ENCODE data around the gene MAML2. TPM values are rescaled to one million over a fixed set of nuclear protein-coding genes. Genes with fewer than 3 reads are reported as not detected.
"Not testable (repeated sequence)": the region's sequence is repeated elsewhere in the genome, so short reads cannot be mapped to it uniquely, and the experiment has no call there.

The MAML2 gene
- total RNA-seq, 1 experiment from 2014 or later: 0.11 TPM

- H3K36me3 ChIP-seq (ENCODE audit: insufficient read depth, low read length): no peaks in the 10 kb centered on the region
- no peaks in the 10 kb centered on the region for H3K27me3 ChIP-seq (ENCODE audit: low read length)
- no peaks in the 10 kb centered on the region for H4K20me1 ChIP-seq (ENCODE audit: insufficient read depth, low read depth, low read length)
- no peaks in the 10 kb centered on the region for H3K79me2 ChIP-seq (ENCODE audit: low read length)
- no peak overlapping the region for H2AFZ ChIP-seq (ENCODE audit: low read length)
- no peak for DNase-seq
- no peak overlapping the region for H3K4me3 ChIP-seq (ENCODE audit: low read length)
- H3K9me2 ChIP-seq (replicated peaks; ENCODE audit: insufficient read depth, low read length): no peaks in the 10 kb centered on the region
- H3K9ac ChIP-seq (ENCODE audit: low read length): no peak overlapping the region
- H3K4me1 ChIP-seq (ENCODE audit: low read length): peaks cover 12% of the 10 kb centered on the region
- no peak overlapping the region for H3K27ac ChIP-seq (ENCODE audit: low read length)
- H3K4me2 ChIP-seq (ENCODE audit: low read depth, low read length, poor library complexity, severe bottlenecking): no peak overlapping the region
- H3K9me3 ChIP-seq (ENCODE audit: low read length): no peaks in the 10 kb centered on the region
Measured at GRCh38 chr11:96187822-96188221, 155.2 kb downstream of the MAML2 start.

DNA sequence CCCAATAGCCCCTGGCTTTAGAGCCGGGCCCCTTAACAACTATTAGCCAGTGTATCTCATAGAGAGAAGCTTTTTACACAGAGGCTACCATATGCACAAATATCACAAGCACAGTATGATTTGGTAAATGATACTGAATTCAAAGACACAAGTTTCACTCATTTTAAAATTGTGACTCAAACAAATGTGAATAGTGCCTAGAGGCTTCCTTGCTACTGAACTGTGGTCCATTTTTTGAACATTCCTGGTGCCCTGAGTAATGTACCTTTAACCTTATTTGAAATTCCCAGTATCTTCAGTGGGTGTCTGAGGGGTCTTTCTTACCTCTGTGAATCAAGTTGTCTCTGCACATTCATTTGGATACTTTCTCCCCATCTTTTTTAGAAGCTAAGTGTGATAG, 156.2 kb downstream of the MAML2 start:
- Histone ChIP-seq H3K4me3 (ENCODE audit: low read length) (no peak overlapping the region), H3K79me2 (ENCODE audit: low read length) (no peaks in the 10 kb centered on the region), H3K9ac (ENCODE audit: low read length) (no peak overlapping the region), H3K36me3 (ENCODE audit: insufficient read depth, low read length) (no peaks in the 10 kb centered on the region), H3K27ac (ENCODE audit: low read length) (no peak overlapping the region), H4K20me1 (ENCODE audit: insufficient read depth, low read depth, low read length) (no peaks in the 10 kb centered on the region), H3K27me3 (ENCODE audit: low read length) (no peaks in the 10 kb centered on the region), H3K9me3 (ENCODE audit: low read length) (no peaks in the 10 kb centered on the region), H3K4me1 (ENCODE audit: low read length) (peaks cover 12% of the 10 kb centered on the region), H3K9me2 (replicated peaks; ENCODE audit: insufficient read depth, low read length) (no peaks in the 10 kb centered on the region), H2AFZ (ENCODE audit: low read length) (no peak overlapping the region), H3K4me2 (ENCODE audit: low read depth, low read length, poor library complexity, severe bottlenecking) (no peak overlapping the region)
- DNase-seq: no peak

- Histone ChIP-seq H4K20me1 (ENCODE audit: insufficient read depth, low read depth, low read length) (no peaks in the 10 kb centered on the region), H2AFZ (ENCODE audit: low read length) (no peak overlapping the region), H3K27me3 (ENCODE audit: low read length) (no peaks in the 10 kb centered on the region), H3K9ac (ENCODE audit: low read length) (no peak overlapping the region), H3K9me3 (ENCODE audit: low read length) (no peaks in the 10 kb centered on the region), H3K4me3 (ENCODE audit: low read length) (no peak overlapping the region), H3K4me1 (ENCODE audit: low read length) (peaks cover 12% of the 10 kb centered on the region), H3K36me3 (ENCODE audit: insufficient read depth, low read length) (no peaks in the 10 kb centered on the region), H3K27ac (ENCODE audit: low read length) (no peak overlapping the region), H3K9me2 (replicated peaks; ENCODE audit: insufficient read depth, low read length) (no peaks in the 10 kb centered on the region), H3K4me2 (ENCODE audit: low read depth, low read length, poor library complexity, severe bottlenecking) (peak overlapping the region; percentile 3), H3K79me2 (ENCODE audit: low read length) (no peaks in the 10 kb centered on the region)
- DNase-seq: peak; percentile 65
Measured at GRCh38 chr11:96185220-96185768, 157.7 kb downstream of the MAML2 start.

GRCh38 chr11:96180937-96181336, 162.1 kb downstream of the MAML2 start:
- not testable (repeated sequence) for H3K27me3 ChIP-seq (ENCODE audit: low read length); H3K79me2 ChIP-seq (ENCODE audit: low read length); H3K27ac ChIP-seq (ENCODE audit: low read length); H4K20me1 ChIP-seq (ENCODE audit: insufficient read depth, low read depth, low read length); H3K9ac ChIP-seq (ENCODE audit: low read length); H2AFZ ChIP-seq (ENCODE audit: low read length); H3K4me2 ChIP-seq (ENCODE audit: low read depth, low read length, poor library complexity, severe bottlenecking); DNase-seq; H3K4me3 ChIP-seq (ENCODE audit: low read length); H3K9me3 ChIP-seq (ENCODE audit: low read length); H3K36me3 ChIP-seq (ENCODE audit: insufficient read depth, low read length); H3K9me2 ChIP-seq (replicated peaks; ENCODE audit: insufficient read depth, low read length)
- peaks cover 12% of the 10 kb centered on the region for H3K4me1 ChIP-seq (ENCODE audit: low read length)

DNA sequence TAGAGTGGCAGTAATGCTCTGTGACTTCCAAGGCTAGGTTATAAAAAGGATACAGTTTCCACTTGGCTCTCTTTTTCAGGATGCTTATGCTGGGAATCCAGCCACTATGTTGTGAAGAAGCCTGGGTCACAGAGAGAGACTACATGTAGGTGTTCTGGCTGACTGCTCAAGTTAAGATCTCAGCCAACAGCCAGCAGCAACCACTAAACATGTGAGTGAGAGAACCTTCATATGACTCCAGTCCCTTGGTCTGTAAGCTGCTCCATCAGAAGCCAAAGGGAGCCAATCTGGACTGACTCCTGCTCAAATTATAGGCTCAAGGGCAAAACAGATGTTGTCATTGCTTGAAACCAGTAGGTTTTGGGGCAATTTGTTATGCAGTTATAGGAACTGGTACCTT, 162.7 kb downstream of the MAML2 start:
- Histone ChIP-seq H2AFZ (ENCODE audit: low read length) (no peak overlapping the region), H3K4me3 (ENCODE audit: low read length) (no peak overlapping the region), H3K27ac (ENCODE audit: low read length) (no peak overlapping the region), H3K36me3 (ENCODE audit: insufficient read depth, low read length) (no peaks in the 10 kb centered on the region), H3K9me2 (replicated peaks; ENCODE audit: insufficient read depth, low read length) (no peaks in the 10 kb centered on the region), H3K9ac (ENCODE audit: low read length) (no peak overlapping the region), H3K9me3 (ENCODE audit: low read length) (no peaks in the 10 kb centered on the region), H3K4me2 (ENCODE audit: low read depth, low read length, poor library complexity, severe bottlenecking) (no peak overlapping the region), H3K27me3 (ENCODE audit: low read length) (no peaks in the 10 kb centered on the region), H3K4me1 (ENCODE audit: low read length) (peaks cover 6% of the 10 kb centered on the region), H4K20me1 (ENCODE audit: insufficient read depth, low read depth, low read length) (no peaks in the 10 kb centered on the region), H3K79me2 (ENCODE audit: low read length) (no peaks in the 10 kb centered on the region)
- no peak for DNase-seq

- Histone ChIP-seq H3K4me3 (ENCODE audit: low read length) (no peak overlapping the region), H3K4me2 (ENCODE audit: low read depth, low read length, poor library complexity, severe bottlenecking) (no peak overlapping the region), H2AFZ (ENCODE audit: low read length) (no peak overlapping the region), H3K9me2 (replicated peaks; ENCODE audit: insufficient read depth, low read length) (no peaks in the 10 kb centered on the region), H4K20me1 (ENCODE audit: insufficient read depth, low read depth, low read length) (no peaks in the 10 kb centered on the region), H3K9ac (ENCODE audit: low read length) (no peak overlapping the region), H3K27ac (ENCODE audit: low read length) (no peak overlapping the region), H3K4me1 (ENCODE audit: low read length) (peaks cover 1% of the 10 kb centered on the region), H3K79me2 (ENCODE audit: low read length) (no peaks in the 10 kb centered on the region), H3K9me3 (ENCODE audit: low read length) (no peaks in the 10 kb centered on the region), H3K36me3 (ENCODE audit: insufficient read depth, low read length) (no peaks in the 10 kb centered on the region), H3K27me3 (ENCODE audit: low read length) (no peaks in the 10 kb centered on the region)
- no peak for DNase-seq
Measured at GRCh38 chr11:96179905-96180304, 163.1 kb downstream of the MAML2 start.

GRCh38 chr11:96178887-96179279, 164.1 kb downstream of the MAML2 start:
- no peak overlapping the region for H3K4me2 ChIP-seq (ENCODE audit: low read depth, low read length, poor library complexity, severe bottlenecking)
- H3K9me3 ChIP-seq (ENCODE audit: low read length): no peaks in the 10 kb centered on the region
- no peaks in the 10 kb centered on the region for H3K9me2 ChIP-seq (replicated peaks; ENCODE audit: insufficient read depth, low read length)
- no peak overlapping the region for H3K9ac ChIP-seq (ENCODE audit: low read length)
- no peaks in the 10 kb centered on the region for H3K27me3 ChIP-seq (ENCODE audit: low read length)
- H3K4me3 ChIP-seq (ENCODE audit: low read length): no peak overlapping the region
- H3K4me1 ChIP-seq (ENCODE audit: low read length): no peaks in the 10 kb centered on the region
- H3K79me2 ChIP-seq (ENCODE audit: low read length): no peaks in the 10 kb centered on the region
- no peak overlapping the region for H3K27ac ChIP-seq (ENCODE audit: low read length)
- no peak for DNase-seq
- no peaks in the 10 kb centered on the region for H3K36me3 ChIP-seq (ENCODE audit: insufficient read depth, low read length)
- H2AFZ ChIP-seq (ENCODE audit: low read length): no peak overlapping the region
- no peaks in the 10 kb centered on the region for H4K20me1 ChIP-seq (ENCODE audit: insufficient read depth, low read depth, low read length)

- Histone ChIP-seq H3K27me3 (ENCODE audit: low read length) (no peaks in the 10 kb centered on the region), H4K20me1 (ENCODE audit: insufficient read depth, low read depth, low read length) (no peaks in the 10 kb centered on the region), H3K9ac (ENCODE audit: low read length) (no peak overlapping the region), H3K79me2 (ENCODE audit: low read length) (no peaks in the 10 kb centered on the region), H3K9me3 (ENCODE audit: low read length) (no peaks in the 10 kb centered on the region), H3K4me2 (ENCODE audit: low read depth, low read length, poor library complexity, severe bottlenecking) (no peak overlapping the region), H3K4me1 (ENCODE audit: low read length) (no peaks in the 10 kb centered on the region), H2AFZ (ENCODE audit: low read length) (no peak overlapping the region), H3K27ac (ENCODE audit: low read length) (no peak overlapping the region), H3K9me2 (replicated peaks; ENCODE audit: insufficient read depth, low read length) (no peaks in the 10 kb centered on the region), H3K4me3 (ENCODE audit: low read length) (no peak overlapping the region), H3K36me3 (ENCODE audit: insufficient read depth, low read length) (no peaks in the 10 kb centered on the region)
- no peak for DNase-seq
Measured at GRCh38 chr11:96178049-96178886, 164.7 kb downstream of the MAML2 start.

Measured in Karpas-422 (cell line).